Esophagus squamous epithelium (tissue), 5 donors: ENCODE data around the gene SLC25A44. TPM values are rescaled to one million over a fixed set of nuclear protein-coding genes. Genes with fewer than 3 reads are reported as not detected.
A peak's percentile ranks its signal among the peaks of the same experiment; 100 is the strongest.

Experiments used
- DNase-seq: peaks from one replicate; lab custom pipeline; 2025; lab: John Stamatoyannopoulos, UW
- H3K27ac ChIP-seq, 4 donors: fragments of 200-600 bp; sonication (generic); one replicate each; pipeline ENCODE4 v1.5.1; 2016 to 2019; ENCODE audit warnings: mild to moderate bottlenecking in 1 of 4
- H3K27me3 ChIP-seq, 4 donors: fragments of 200-600 bp; sonication (generic); 1 replicate in 3 of 4; 2 replicates in 1 of 4; pipeline versions ENCODE4 v1.5.1 to v1.6.0; 2017 to 2021; ENCODE audit warnings: antibody characterized with exemption in 1 of 4
- H3K36me3 ChIP-seq, 3 donors: fragments of 200-600 bp; sonication (generic); one replicate each; pipeline ENCODE4 v1.5.1; 2016 to 2019
- H3K4me1 ChIP-seq, 3 donors: fragments of 200-600 bp; sonication (generic); one replicate each; pipeline ENCODE4 v1.5.1; 2017 to 2019
- H3K4me3 ChIP-seq, 4 donors: fragments of 200-600 bp; sonication (generic); 1 replicate in 3 of 4; 2 replicates in 1 of 4; pipeline ENCODE4 v1.5.1; 2016 to 2019; ENCODE audit warnings: mild to moderate bottlenecking in 2 of 4, moderate library complexity in 1 of 4
- H3K9me3 ChIP-seq, 3 donors: fragments of 200-600 bp; sonication (generic); one replicate each; pipeline ENCODE4 v1.5.1; 2016 to 2019
- POLR2A ChIP-seq, 4 donors: fragments of 450-650 bp; IDR thresholded peaks; one replicate each; pipeline ENCODE4 v1.6.1; 2017; ENCODE audit warnings: antibody characterized with exemption in 4 of 4, mild to moderate bottlenecking in 4 of 4, moderate library complexity in 3 of 4
- WGBS, 2 donors: methylation state at CpG; one replicate each; pipeline ENCODE4 v1.1.5; 2018; 5-methylcytosine and 5-hydroxymethylcytosine counted together
- intact Hi-C: fragments of 100-400 bp; cut with DNase I; formaldehyde crosslinking; loops from one replicate; pipeline ENCODE4 v1.15.0; 2022
- total RNA-seq, 4 donors: library from RNA; depleted of rRNA; stranded (reverse); fragments of >200 nt; gene quantifications; one replicate each; pipeline ENCODE4 v1.1.0, GENCODE V29; 2016
- TF ChIP-seq, protein P1 (sequence below), 6 experiments: fragments of 450-650 bp in 4 of 6; fragments of 200-600 bp in 2 of 6; sonication (generic) in 2 of 6; IDR thresholded peaks; one replicate each; pipeline ENCODE4 v1.5.1; 2016 to 2019; ENCODE audit warnings: antibody characterized with exemption in 6 of 6, mild to moderate bottlenecking in 4 of 6, moderate library complexity in 4 of 6
- donor health status: DM: yes; HTN: yes; CAD: no.

The SLC25A44 gene
- total RNA-seq, 4 donors from 2014 or later, result 10.5 to 17.7 (median 15.7) TPM

DNA sequence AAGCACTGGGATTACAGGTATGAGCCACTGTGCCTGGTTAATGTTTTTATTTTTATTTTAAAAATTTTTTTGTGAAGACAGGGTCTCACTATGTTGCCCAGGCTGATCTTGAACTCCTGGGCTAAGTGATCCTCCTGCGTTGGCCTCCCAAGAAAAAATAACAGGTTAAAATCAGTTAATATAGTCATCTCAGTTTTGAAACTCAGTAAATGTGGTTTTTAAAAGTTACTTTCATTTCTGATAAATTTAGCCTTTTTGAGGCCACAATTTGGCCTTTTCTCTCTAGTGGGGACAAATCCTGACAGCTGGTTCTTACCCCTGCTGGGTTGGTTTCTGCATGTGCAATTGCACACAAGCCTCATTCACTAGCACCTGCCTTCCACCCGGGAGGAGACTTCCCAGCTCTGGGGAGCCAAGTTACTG is 32.2 kb downstream of the SLC25A44 start:
- intact Hi-C loops, result loop anchor here (5.0 kb wide), 2 partner anchors 89 to 134 kb away; no protein-coding TSS in a partner anchor
- Histone ChIP-seq H3K4me1 (peaks cover 0 to 12% (median 0%) of the 10 kb centered on the region in 3 donors), H3K27ac (peak overlapping the region in 1 of 4 donors; percentile 1), H3K36me3 (peaks cover 8 to 91% (median 9%) of the 10 kb centered on the region in 3 donors), H3K27me3 (no peaks in the 10 kb centered on the region), H3K9me3 (no peaks in the 10 kb centered on the region), H3K4me3 (no peak overlapping the region)
- WGBS, 2 donors, result 70 to 71% methylated on average over 2 of the region's 2 CpGs
- no peak for DNase-seq
- TF ChIP-seq POLR2A (IDR thresholded peaks at IDR 0.05), result no peak
- TF ChIP-seq, protein P1, sequence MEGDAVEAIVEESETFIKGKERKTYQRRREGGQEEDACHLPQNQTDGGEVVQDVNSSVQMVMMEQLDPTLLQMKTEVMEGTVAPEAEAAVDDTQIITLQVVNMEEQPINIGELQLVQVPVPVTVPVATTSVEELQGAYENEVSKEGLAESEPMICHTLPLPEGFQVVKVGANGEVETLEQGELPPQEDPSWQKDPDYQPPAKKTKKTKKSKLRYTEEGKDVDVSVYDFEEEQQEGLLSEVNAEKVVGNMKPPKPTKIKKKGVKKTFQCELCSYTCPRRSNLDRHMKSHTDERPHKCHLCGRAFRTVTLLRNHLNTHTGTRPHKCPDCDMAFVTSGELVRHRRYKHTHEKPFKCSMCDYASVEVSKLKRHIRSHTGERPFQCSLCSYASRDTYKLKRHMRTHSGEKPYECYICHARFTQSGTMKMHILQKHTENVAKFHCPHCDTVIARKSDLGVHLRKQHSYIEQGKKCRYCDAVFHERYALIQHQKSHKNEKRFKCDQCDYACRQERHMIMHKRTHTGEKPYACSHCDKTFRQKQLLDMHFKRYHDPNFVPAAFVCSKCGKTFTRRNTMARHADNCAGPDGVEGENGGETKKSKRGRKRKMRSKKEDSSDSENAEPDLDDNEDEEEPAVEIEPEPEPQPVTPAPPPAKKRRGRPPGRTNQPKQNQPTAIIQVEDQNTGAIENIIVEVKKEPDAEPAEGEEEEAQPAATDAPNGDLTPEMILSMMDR (IDR thresholded peaks at IDR 0.05), result no peak

GRCh38 chr1:156226782-156227181 is 32.9 kb downstream of the SLC25A44 start:
- intact Hi-C loops, result loop anchor here (5.0 kb wide), 2 partner anchors 89 to 134 kb away; no protein-coding TSS in a partner anchor
- H3K4me3 ChIP-seq, result no peak overlapping the region
- no peak for DNase-seq
- peaks cover 4 to 91% (median 8%) of the 10 kb centered on the region in 3 donors for H3K36me3 ChIP-seq
- no peak overlapping the region for H3K27ac ChIP-seq
- H3K27me3 ChIP-seq, result no peaks in the 10 kb centered on the region
- H3K9me3 ChIP-seq, result no peaks in the 10 kb centered on the region
- TF ChIP-seq, protein P1 (IDR thresholded peaks at IDR 0.05), result no peak
- no peak for TF ChIP-seq POLR2A (IDR thresholded peaks at IDR 0.05)
- WGBS, 2 donors, result 84 to 97% methylated on average over 3 of the region's 4 CpGs
- H3K4me1 ChIP-seq, result peaks cover 0 to 12% (median 0%) of the 10 kb centered on the region in 3 donors

GRCh38 chr1:156228501-156228900 is 34.6 kb downstream of the SLC25A44 start:
- 79 to 87% methylated on average over 7 of the region's 7 CpGs for WGBS, 2 donors
- H3K36me3 ChIP-seq, result peaks cover 0 to 91% (median 7%) of the 10 kb centered on the region in 3 donors
- no peak for DNase-seq
- peaks cover 0 to 12% (median 0%) of the 10 kb centered on the region in 3 donors for H3K4me1 ChIP-seq
- intact Hi-C loops, result loop anchor here (5.0 kb wide), 2 partner anchors 91 to 136 kb away; no protein-coding TSS in a partner anchor
- H3K9me3 ChIP-seq, result no peaks in the 10 kb centered on the region
- no peak for TF ChIP-seq POLR2A (IDR thresholded peaks at IDR 0.05)
- TF ChIP-seq, protein P1 (IDR thresholded peaks at IDR 0.05), result no peak
- no peak overlapping the region for H3K4me3 ChIP-seq
- no peaks in the 10 kb centered on the region for H3K27me3 ChIP-seq
- H3K27ac ChIP-seq, result no peak overlapping the region

DNA sequence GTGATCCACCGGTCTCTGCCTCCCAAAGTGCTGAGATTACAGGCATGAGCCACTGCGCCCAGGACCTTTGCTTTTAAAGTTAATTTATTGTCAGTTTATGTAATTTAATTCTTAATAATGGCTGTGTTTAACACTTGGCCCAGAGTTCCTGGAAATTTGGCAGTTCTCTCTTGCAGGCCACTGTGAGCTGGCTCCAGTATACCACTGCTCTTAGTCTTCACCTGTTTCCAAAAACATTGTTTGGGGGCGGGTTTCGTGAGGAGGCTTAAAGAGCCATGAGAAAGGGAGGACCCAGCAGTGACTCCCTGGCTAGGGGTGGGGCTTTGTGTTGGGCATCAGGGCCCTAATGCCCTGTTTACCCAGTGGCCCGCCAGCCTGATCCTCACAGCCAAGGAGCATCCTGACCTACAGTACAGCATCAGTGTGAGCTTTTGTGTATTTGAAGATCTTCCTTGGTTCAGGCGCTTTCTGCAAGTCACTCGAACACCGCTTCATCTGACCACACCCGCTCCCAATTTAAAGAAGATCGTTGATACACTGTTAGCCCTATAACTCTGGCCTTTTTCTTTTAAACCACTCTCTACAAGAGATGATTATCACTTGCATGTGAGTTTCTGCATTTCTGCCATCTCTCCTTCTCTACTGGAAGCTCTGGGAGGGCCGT is 36.0 kb downstream of the SLC25A44 start:
- TF ChIP-seq, protein P1 (IDR thresholded peaks at IDR 0.05), result no peak
- no peak for TF ChIP-seq POLR2A (IDR thresholded peaks at IDR 0.05)
- H3K27ac ChIP-seq, result no peak overlapping the region
- H3K9me3 ChIP-seq, result no peaks in the 10 kb centered on the region
- H3K36me3 ChIP-seq, result peaks cover 0 to 91% (median 8%) of the 10 kb centered on the region in 3 donors
- no peak for DNase-seq
- no peaks in the 10 kb centered on the region for H3K27me3 ChIP-seq
- no peak overlapping the region for H3K4me3 ChIP-seq
- intact Hi-C loops, result loop anchor here (5.0 kb wide), 2 partner anchors 93 to 138 kb away; no protein-coding TSS in a partner anchor
- 83 to 90% methylated on average over 10 to 11 of the region's 11 CpGs for WGBS, 2 donors
- H3K4me1 ChIP-seq, result peaks cover 0 to 9% (median 0%) of the 10 kb centered on the region in 3 donors

GRCh38 chr1:156230473-156230837 is 36.6 kb downstream of the SLC25A44 start:
- Histone ChIP-seq H3K9me3 (no peaks in the 10 kb centered on the region), H3K4me1 (peaks cover 0 to 4% (median 0%) of the 10 kb centered on the region in 3 donors), H3K4me3 (no peak overlapping the region), H3K27me3 (no peaks in the 10 kb centered on the region), H3K27ac (no peak overlapping the region), H3K36me3 (peaks cover 0 to 97% (median 8%) of the 10 kb centered on the region in 3 donors)
- intact Hi-C loops, result no loop called here
- TF ChIP-seq POLR2A (IDR thresholded peaks at IDR 0.05), result no peak
- TF ChIP-seq, protein P1 (IDR thresholded peaks at IDR 0.05), result no peak
- DNase-seq, result no peak
- WGBS, 2 donors, result 60 to 89% methylated on average over 1 of the region's 1 CpG
